ENCODE measurements around the gene FOXK1.

Gene FOXK1

GRCh38 chr7:4700577-4701235 is 18.6 kb downstream of the FOXK1 start:
- DNase-seq, result no peak

GRCh38 chr7:4702961-4703512 is 20.9 kb downstream of the FOXK1 start:
- DNase-seq, result no peak

DNA sequence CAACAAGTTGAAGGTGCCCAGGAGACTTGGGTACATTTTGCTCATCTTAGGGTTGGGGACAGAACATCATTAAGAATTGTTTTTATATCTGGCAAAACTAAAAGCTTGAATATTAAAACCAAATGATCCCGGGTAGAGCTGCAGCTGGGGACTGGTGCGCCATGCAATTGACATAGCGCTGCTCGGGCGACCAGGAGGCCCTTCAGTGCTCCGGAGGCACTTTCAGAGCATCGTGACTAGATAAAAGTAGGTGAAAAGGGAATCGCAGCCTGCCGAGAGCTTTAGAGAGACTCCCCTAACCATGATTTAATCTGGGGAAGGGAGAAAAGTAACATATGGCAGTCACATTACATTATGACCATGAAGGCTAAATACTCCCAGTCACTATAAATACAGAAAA is 21.4 kb downstream of the FOXK1 start:
- no peak for DNase-seq

- no peak for DNase-seq
Observed at GRCh38 chr7:4706384-4707216, 24.5 kb downstream of the FOXK1 start.

DNA sequence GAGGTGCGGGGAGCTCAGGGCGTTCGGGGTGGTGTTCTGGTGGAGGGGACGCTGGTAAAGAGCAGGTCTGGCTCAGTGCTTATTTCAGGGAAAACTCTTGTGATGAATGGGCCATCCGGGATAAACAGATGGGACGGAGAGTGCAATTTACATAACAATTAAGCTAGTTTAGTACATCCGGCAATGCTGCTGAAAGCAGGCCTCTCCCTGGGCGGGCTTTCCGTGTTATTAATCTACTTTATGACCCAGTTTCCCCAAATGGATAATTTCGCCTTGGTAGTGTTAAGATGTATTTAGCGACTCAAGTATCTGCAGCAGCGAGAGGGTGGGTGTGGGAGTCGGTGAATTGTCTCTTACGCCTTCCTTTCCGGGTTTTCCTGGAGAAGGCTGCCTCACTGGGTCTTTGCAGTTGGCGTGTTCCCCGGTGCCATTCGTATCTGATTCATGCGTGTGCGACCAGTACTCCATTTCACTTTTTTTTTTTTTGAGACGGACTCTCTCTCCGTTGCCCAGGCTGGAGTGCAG is 25.2 kb downstream of the FOXK1 start:
- DNase-seq, result no peak

GRCh38 chr7:4707980-4708411 is 25.9 kb downstream of the FOXK1 start:
- no peak for DNase-seq

DNA sequence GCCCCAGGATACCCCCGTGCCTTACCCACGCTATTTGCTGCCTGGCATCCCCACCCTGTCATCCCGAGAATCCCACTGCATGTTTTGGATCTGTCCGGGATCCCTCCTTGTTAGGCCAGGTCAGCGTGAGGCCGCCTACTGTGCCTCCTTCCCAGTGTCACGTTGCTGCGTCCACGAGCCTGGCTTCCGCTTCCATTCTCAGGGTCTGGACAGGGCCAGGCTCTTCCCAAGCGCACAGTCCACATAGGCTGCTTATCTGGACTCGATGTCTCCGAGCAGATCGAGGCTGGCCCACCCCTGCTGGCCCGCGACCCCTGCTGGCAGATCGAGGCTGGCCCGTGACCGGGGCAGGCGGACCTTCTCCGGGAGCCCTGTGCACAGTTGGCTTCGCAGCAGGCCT is 27.1 kb downstream of the FOXK1 start:
- no peak for DNase-seq

DNA sequence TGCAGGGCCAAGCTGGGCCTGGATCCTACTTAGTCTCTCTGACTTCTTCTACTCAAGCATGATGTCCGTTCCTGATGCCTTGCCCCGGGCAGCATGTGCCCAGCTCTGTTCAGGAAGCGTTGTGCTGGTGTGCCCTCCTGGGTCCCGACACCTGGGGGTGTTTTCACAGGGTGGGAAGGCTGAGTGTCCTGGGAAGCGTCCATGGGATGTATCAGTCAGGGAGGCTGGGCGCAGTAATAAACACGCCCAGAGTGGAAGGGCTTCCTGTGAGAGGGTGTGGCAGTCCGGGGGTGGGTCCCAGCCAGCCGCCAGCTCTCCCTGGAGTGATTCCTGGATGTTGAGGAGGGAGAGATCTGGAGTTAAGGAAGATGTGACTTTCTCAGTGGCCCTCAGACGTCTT is 29.0 kb downstream of the FOXK1 start:
- DNase-seq, result no peak

DNA sequence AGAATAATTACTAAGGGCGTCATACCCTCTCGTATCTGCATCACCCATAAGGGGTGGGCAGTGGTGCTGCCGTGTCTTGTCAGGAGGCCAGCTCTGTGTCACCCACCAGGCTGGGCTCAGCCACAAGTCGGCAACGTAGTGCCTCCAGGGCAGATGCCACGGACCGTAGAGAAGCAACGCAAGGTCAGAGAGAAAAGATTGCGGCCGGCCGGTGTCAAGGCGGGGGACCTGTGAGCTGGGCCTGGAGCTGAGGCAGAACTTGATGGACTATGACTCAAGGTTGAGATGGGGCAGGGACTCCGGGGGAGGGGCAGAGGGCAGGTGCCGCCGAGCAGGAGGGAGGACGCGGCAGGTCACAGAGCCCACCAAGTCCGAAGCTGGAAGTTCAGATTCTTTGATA is 29.5 kb downstream of the FOXK1 start:
- DNase-seq, result no peak

DNA sequence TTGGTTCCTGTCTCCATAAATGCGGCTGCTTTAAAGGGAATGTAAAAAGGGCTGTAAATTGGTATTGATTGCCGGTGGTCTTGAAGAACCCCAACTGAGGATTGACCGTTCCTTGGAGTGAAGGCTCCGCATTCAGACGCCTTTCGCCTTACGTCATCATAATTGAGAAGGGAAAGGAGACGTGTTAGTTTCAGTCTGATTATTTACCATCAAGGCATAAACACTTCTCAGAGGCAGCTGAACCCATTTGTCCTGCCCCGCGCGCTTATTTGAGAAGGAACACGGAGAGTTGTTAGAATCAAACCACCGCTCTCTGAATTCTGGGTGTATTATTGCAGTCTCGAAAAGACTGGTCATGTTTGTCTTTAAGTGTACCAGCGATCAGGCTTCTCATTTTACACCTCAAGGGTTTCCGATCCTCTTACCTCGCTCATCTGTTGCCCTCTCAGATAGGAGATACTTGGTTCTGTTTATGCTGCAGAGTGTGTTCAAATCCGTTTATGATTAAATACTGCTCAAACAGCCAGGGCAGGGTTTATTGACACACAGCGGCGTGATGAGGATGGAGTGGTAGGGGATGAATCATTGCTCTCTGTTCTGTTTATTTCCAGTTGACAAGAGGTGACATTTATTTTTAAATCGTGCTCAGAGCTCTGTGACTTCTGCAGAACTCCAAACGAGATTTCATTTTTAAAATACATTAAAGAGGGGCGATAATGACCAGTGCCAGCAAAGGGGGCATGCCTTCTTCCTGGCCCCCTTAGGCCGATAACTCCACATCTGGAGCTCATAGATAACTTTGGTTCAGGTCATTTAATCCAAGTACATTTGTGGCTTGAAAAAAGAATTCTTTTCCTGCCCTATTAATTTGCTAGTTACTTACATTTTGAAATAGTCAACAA is 30.4 kb downstream of the FOXK1 start:
- DNase-seq, result no peak

DNA sequence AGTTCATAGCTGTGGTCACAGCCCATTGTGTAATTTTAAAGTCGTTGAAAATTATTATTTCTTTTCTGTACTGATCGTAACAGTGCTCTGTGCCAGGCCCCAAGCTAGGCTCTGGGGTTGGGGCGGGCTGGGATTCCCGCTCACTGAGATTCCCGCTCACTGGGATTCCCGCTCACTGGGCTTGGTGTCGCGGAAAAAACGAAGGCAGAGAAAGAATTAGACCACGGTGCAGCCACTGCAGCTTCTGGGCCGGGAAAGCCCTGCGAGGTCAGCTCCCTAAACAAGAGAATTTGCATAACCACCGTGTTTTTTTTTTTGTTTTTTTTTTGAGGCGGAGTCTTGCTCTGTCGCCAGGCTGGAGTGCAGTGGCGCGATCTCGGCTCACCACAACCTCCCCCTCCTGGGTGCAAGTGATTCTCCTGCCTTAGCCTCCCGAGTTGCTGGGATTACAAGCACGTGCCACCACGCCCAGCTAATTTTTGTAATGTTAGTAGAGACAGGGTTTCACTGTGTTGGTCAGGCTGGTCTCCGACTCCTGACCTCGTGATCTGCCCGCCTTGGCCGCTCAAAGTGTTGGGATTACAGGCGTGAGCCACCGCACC is 31.2 kb downstream of the FOXK1 start:
- no peak for DNase-seq

- no peak for DNase-seq
Observed at GRCh38 chr7:4714161-4714700, 32.1 kb downstream of the FOXK1 start.

GRCh38 chr7:4714767-4715409 is 32.8 kb downstream of the FOXK1 start:
- DNase-seq, result no peak

DNA sequence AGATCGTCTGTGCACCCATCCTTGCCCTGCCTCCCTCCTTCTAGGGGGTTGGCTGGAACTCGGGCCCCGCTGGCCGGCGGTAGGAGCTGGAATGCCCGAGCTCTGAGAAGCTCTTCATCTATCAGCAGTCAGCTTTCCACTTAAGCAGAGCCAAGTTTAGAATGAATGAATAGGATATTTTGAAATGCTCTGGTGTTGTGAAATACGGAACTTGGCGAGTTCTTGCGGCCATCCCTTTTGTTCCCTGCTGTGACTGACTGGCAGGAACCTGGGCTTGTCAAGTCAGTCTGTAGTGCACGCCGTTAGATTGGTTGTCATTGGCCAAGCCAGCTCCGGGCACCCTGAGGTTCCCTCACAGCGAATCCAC is 33.3 kb downstream of the FOXK1 start:
- DNase-seq, result no peak

DNA sequence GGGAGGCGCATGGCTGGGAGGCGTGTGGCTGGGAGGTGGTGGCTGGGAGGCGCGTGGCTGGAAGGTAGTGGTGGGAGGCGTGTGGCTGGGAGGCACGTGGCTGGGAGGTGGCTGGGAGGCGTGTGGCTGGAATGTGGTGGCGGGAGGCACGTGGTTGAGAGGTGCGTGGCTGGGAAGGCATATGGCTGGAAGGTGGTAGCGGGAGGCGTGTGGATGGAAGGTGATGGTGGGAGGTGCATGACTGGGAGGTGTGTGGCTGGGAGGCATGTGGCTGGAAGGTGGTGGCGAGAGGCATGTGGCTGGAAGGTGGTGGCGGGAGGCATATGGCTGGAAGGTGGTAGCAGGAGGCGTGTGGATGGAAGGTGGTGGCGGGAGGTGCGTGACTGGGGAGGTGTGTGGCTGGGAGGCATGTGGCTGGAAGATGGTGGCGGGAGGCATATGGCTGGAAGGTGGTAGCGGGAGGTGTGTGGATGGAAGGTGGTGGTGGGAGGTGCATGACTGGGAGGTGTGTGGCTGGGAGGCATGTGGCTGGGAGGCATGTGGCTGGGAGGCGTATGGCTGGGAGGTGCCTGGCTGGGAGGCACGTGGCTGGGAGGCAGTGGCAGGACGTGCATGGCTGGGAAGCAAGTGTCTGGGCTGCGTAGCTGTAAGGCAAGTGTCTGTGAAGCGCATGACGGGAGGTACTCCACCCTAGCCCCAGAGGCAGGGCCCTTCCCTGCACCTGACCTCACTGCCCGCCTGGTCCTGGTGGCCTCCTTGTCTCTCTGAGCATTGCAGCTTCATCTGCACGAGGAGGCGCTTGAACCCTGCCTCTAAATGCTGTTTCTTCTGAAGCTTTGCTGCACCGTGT is 35.1 kb downstream of the FOXK1 start:
- DNase-seq, result no peak

- no peak for DNase-seq
Observed at GRCh38 chr7:4718075-4718474, 36.0 kb downstream of the FOXK1 start.

DNA sequence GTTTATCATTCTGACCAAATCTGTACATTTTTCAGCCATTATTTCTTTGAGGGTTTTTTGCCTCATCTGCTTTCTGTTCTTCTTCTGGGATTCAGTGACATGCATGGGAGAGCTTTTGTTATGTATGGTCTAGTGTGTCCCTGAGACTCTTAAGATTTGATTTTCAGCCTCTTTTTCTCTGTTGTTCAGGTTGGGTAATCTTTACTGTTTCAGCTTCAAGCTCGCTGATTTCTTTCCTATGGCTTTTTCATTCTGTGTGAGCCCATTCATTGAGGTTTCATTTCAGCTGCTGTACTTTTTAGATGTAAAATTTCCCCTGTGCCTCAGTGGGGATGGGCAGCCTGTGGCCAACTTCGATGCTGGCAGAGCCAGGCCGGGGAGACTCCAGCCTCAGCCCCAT is 38.1 kb downstream of the FOXK1 start:
- DNase-seq, result no peak

DNA sequence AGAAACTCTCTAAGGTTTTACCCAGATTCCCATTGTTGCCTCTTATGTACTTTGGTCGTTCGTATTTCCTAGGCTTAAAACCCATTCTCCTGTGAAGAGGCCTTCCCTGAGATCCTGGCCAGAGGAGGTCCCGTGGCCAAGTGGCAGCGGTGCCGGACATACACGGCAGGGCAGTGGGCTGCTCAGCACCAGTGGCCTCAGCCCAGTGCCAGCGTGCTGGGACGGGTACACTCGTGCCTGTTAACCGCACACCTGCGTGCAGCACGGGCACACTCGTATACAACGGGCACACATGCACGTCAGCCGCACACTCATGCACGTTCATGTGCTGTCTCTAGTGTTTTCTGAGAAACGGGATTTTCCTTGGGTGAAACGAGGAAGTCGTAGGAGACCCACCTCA is 40.2 kb downstream of the FOXK1 start:
- no peak for DNase-seq

DNA sequence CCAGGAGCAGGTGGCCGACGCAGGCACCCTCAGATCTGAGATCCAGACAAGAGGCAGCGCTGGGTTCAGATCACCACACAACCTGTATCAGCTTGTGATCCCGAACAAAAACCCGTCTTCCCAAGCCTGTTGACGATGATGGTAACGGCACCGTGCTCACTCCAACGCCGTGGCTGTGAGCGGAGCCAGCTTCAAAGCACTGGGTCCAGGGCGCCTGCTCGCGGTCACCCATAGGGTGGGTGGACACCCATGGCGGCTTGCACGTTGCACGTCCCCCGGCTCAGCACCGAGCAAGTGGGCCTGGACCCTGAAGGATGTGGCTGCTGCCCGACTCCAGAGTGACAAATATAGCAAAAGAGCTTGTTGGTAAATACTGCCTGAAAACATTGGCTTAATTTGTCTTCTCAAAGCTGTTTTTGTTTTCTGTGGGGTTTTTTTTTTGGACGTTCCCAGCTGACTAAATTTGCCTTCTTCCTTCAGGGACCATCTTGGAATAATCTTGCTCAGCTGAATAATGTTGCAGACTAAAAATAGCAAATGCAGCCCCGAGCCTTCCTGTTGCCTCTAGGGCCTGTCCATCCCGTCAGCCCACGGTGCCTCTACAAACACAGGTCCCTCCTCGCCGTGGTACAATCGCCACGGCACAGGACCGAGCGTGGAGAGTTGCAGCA is 41.0 kb downstream of the FOXK1 start:
- no peak for DNase-seq

GRCh38 chr7:4724648-4725013 is 42.5 kb downstream of the FOXK1 start:
- no peak for DNase-seq

Data from CD4-positive, alpha-beta T cell treated with Interleukin-17A for 1 hour (primary cell).